Psoas muscle (tissue), 8 donors: ENCODE data around the gene MKKS. TPM values are rescaled to one million over a fixed set of nuclear protein-coding genes. Genes with fewer than 3 reads are reported as not detected.

Experiments used
- ATAC-seq, 4 donors: fragments of 200-7000 bp; cut with Tn5 transposase; one replicate each; pipeline ENCODE4 v1.9.1; 2020; ENCODE audit warnings: moderate library complexity in 3 of 4, mild to moderate bottlenecking in 2 of 4
- DNase-seq, 2 donors: peaks; one replicate each; pipeline ENCODE4 v3.0.0-alpha.2; 2020
- H3K27ac ChIP-seq: fragments of 200-600 bp; one replicate; pipeline ENCODE4 v1.8.0; 2022
- H3K27me3 ChIP-seq, 3 donors: fragments of 200-600 bp in 1 of 3; one replicate each; pipeline versions ENCODE4 v1.6.1 to v1.8.0; 2013 to 2022; ENCODE audit warnings: low read length in 2 of 3, mild to moderate bottlenecking in 2 of 3, moderate library complexity in 1 of 3; ENCODE audit not compliant: insufficient read depth in 3 of 3
- H3K36me3 ChIP-seq, 2 donors: fragments of 200-600 bp in 1 of 2; one replicate each; pipeline versions ENCODE4 v1.6.1 to v1.8.0; 2013 to 2022; ENCODE audit warnings: low read depth in 1 of 2, mild to moderate bottlenecking in 1 of 2, moderate library complexity in 1 of 2; ENCODE audit not compliant: insufficient read depth in 1 of 2
- H3K4me1 ChIP-seq: fragments of 200-600 bp; one replicate; pipeline ENCODE4 v1.8.0; 2022
- H3K4me3 ChIP-seq: fragments of 200-600 bp; one replicate; pipeline ENCODE4 v1.8.0; 2022; ENCODE audit warnings: mild to moderate bottlenecking
- H3K9me3 ChIP-seq: fragments of 200-600 bp; one replicate; pipeline ENCODE4 v1.8.0; 2022
- CTCF ChIP-seq: fragments of 200-600 bp; IDR thresholded peaks from one replicate; pipeline ENCODE4 v1.8.0; 2022; ENCODE audit warnings: antibody characterized with exemption
- WGBS, 3 donors: extraction: QIAGEN DNeasy Blood & Tissue Kit; methylation state at CpG; one replicate each; pipeline versions ENCODE4 v1.1.6 to v1.1.7; 2013; 5-methylcytosine and 5-hydroxymethylcytosine counted together
- intact Hi-C, 2 donors: fragments of 100-400 bp; cut with DNase I; formaldehyde crosslinking; loops; one replicate each; pipeline versions ENCODE4 v1.11.0 to v1.14.2; 2022
- polyA plus RNA-seq, 3 donors: library from polyadenylated mRNA; stranded (reverse); fragments of 200-250 nt; gene quantifications; one replicate each; pipeline ENCODE4 v1.2.3, GENCODE V29; 2013
- total RNA-seq, 4 donors: library from RNA; stranded (reverse); fragmentation: NEBNext Ultra II Directional in 2 of 4; extraction: Animal tissue kit (Norgen Biotek cat#: 25700) in 2 of 4; gene quantifications; one replicate each; pipeline versions ENCODE4 v1.2.1 to v1.2.4, GENCODE V29; 2021 to 2023
- donor health status: healthy with polysubstance abuse.
- donor health status: DM: no; HTN: no; CAD: no; lungs with moderate emphysema.
- donor health status: Bipolar disorder and iron deficiency.
- donor health status: healthy.
- donor health status: DM: yes; HTN: yes; CAD: no.
- donor health status: DM: no; HTN: no; CAD: no.
- donor health status: DM: no; HTN: no; CAD: no.
- donor health status: DM: yes; HTN: yes; CAD: no.

Gene MKKS
- total and polyA plus RNA-seq, 7 donors: 10.5 to 40.1 (median 22.7) TPM

- WGBS, 3 donors: 92 to 94% (median 93%) methylated on average over 6 of the region's 6 CpGs
- ATAC-seq (no peak), DNase-seq (no peak)
- no peaks in the 10 kb centered on the region for H3K27me3 ChIP-seq
- peaks cover 3% of the 10 kb centered on the region for H3K4me1 ChIP-seq
- no peak for TF ChIP-seq CTCF
- H3K9me3 ChIP-seq: no peaks in the 10 kb centered on the region
- H3K4me3 ChIP-seq: no peak overlapping the region
- H3K27ac ChIP-seq: no peak overlapping the region
- no peaks in the 10 kb centered on the region for H3K36me3 ChIP-seq
- intact Hi-C loops: loop anchor here (10.0 kb wide), 2 partner anchors 55 to 195 kb away; no protein-coding TSS in a partner anchor
Observed at GRCh38 chr20:10470276-10470675, 36.3 kb upstream of the MKKS start.

GRCh38 chr20:10469599-10469998 is 35.6 kb upstream of the MKKS start:
- H3K9me3 ChIP-seq: no peaks in the 10 kb centered on the region
- WGBS, 3 donors: 19 to 28% (median 20%) methylated on average over 7 of the region's 7 CpGs
- peak; percentile 59 for TF ChIP-seq CTCF
- no peaks in the 10 kb centered on the region for H3K36me3 ChIP-seq
- H3K27ac ChIP-seq: no peak overlapping the region
- peaks cover 3% of the 10 kb centered on the region for H3K4me1 ChIP-seq
- DNase-seq: peak in 1 of 2 donors; percentile 27
- no peak overlapping the region for H3K4me3 ChIP-seq
- ATAC-seq: peak; percentile 55 to 80 (median 70)
- H3K27me3 ChIP-seq: no peaks in the 10 kb centered on the region
- intact Hi-C loops: loop anchor here (5.0 to 10.0 kb wide), 2 partner anchors 803 to 805 kb away; no protein-coding TSS in a partner anchor

GRCh38 chr20:10469056-10469455 is 35.0 kb upstream of the MKKS start:
- 82 to 89% (median 82%) methylated on average over 2 of the region's 2 CpGs for WGBS, 3 donors
- TF ChIP-seq CTCF: no peak
- intact Hi-C loops: loop anchor here (5.0 to 10.0 kb wide), 2 partner anchors 803 to 806 kb away; no protein-coding TSS in a partner anchor
- ATAC-seq: no peak
- no peak overlapping the region for H3K27ac ChIP-seq
- H3K36me3 ChIP-seq: no peaks in the 10 kb centered on the region
- H3K27me3 ChIP-seq: no peaks in the 10 kb centered on the region
- H3K4me3 ChIP-seq: no peak overlapping the region
- no peak for DNase-seq
- peaks cover 2% of the 10 kb centered on the region for H3K4me1 ChIP-seq
- no peaks in the 10 kb centered on the region for H3K9me3 ChIP-seq

- Histone ChIP-seq H3K9me3 (no peaks in the 10 kb centered on the region), H3K4me3 (no peak overlapping the region), H3K27ac (no peak overlapping the region), H3K4me1 (no peaks in the 10 kb centered on the region), H3K27me3 (no peaks in the 10 kb centered on the region), H3K36me3 (no peaks in the 10 kb centered on the region)
- no peak for ATAC-seq
- WGBS, 3 donors: 63 to 73% (median 66%) methylated on average over 2 of the region's 2 CpGs
- intact Hi-C loops: loop anchor here (5.0 to 10.0 kb wide), 2 partner anchors 804 to 806 kb away; no protein-coding TSS in a partner anchor
- TF ChIP-seq CTCF: no peak
- no peak for DNase-seq
Observed at GRCh38 chr20:10468340-10468845, 34.4 kb upstream of the MKKS start.
